Measurements from ENCODE around the gene RUNX3.

- no peak for TF ChIP-seq EZH2 (IDR thresholded peaks at IDR 0.05)
- TF ChIP-seq SRF (IDR thresholded peaks at IDR 0.05; ENCODE audit: low read depth): no peak
- no peak for TF ChIP-seq JUND (IDR thresholded peaks at IDR 0.05)
- no peak for TF ChIP-seq ZBTB33 (IDR thresholded peaks at IDR 0.05; ENCODE audit: extremely low read depth, insufficient replicate concordance, low read length)
- no peak for TF ChIP-seq SIN3A (IDR thresholded peaks at IDR 0.05; ENCODE audit: low read depth)
- TF ChIP-seq CTCF (IDR thresholded peaks at IDR 0.05 in 2 of 3, conservative IDR thresholded peaks at IDR 0.05 in 1 of 3; ENCODE audit: borderline replicate concordance in 1 of 3, insufficient read depth in 1 of 3, low read depth in 2 of 3, low read length in 2 of 3): no peak
Observed at GRCh38 chr1:24957808-24958752, 28.0 kb upstream of the RUNX3 start.
